Measurements from ENCODE around the gene ETS1. TPM values are rescaled to one million over a fixed set of nuclear protein-coding genes. Genes with fewer than 3 reads are reported as not detected.
A peak's percentile ranks its signal among the peaks of the same experiment; 100 is the strongest.

ETS1 gene
- polyA plus RNA-seq, 2 of the 4 experiments (the other 2 are of a cell fraction): 14.5 to 18.8 TPM

GRCh38 chr11:128531588-128531987 is 55.8 kb downstream of the ETS1 start:
- ATAC-seq: no peak
- TF ChIP-seq ESRRA (IDR thresholded peaks at IDR 0.05; ENCODE audit: borderline replicate concordance, low read length) (no peak), HMGXB4 (CRISPR knock-in tag; IDR thresholded peaks at IDR 0.05; ENCODE audit: borderline replicate concordance) (no peak), MAFK (IDR thresholded peaks at IDR 0.05; ENCODE audit: partially characterized antibody) (peak; percentile 44), CEBPB (IDR thresholded peaks at IDR 0.05) (no peak), ZFP36 (IDR thresholded peaks at IDR 0.05; ENCODE audit: borderline replicate concordance, partially characterized antibody) (no peak)
- TF ChIP-seq, protein P1, sequence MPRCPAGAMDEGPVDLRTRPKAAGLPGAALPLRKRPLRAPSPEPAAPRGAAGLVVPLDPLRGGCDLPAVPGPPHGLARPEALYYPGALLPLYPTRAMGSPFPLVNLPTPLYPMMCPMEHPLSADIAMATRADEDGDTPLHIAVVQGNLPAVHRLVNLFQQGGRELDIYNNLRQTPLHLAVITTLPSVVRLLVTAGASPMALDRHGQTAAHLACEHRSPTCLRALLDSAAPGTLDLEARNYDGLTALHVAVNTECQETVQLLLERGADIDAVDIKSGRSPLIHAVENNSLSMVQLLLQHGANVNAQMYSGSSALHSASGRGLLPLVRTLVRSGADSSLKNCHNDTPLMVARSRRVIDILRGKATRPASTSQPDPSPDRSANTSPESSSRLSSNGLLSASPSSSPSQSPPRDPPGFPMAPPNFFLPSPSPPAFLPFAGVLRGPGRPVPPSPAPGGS (IDR thresholded peaks at IDR 0.05): no peak
- TF ChIP-seq, protein P2, sequence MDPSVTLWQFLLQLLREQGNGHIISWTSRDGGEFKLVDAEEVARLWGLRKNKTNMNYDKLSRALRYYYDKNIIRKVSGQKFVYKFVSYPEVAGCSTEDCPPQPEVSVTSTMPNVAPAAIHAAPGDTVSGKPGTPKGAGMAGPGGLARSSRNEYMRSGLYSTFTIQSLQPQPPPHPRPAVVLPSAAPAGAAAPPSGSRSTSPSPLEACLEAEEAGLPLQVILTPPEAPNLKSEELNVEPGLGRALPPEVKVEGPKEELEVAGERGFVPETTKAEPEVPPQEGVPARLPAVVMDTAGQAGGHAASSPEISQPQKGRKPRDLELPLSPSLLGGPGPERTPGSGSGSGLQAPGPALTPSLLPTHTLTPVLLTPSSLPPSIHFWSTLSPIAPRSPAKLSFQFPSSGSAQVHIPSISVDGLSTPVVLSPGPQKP (IDR thresholded peaks at IDR 0.05; ENCODE audit: low read depth, low read length): no peak
- ChIA-PET CTCF (no interaction called here), POLR2A (no interaction called here)
- WGBS (ENCODE audit: missing lambda C conversion rate): 79% methylated on average over 2 of the region's 2 CpGs
- H3K9me3 ChIP-seq: no peaks in the 10 kb centered on the region
- peaks cover 8% of the 10 kb centered on the region; the same call in 2 of the 3 replicates for H3K4me1 ChIP-seq
- no peak for FAIRE-seq
- no peak overlapping the region for H3K4me3 ChIP-seq
- no peak for DNase-seq (ENCODE audit: low read depth in 1 of 2, low spot score in 1 of 2)
- no peak overlapping the region for H3K4me2 ChIP-seq
- no peak overlapping the region for H3K27ac ChIP-seq

- ChIA-PET CTCF (no interaction called here), POLR2A (interaction anchor here (1.2 kb wide), 1 partner anchor 9 kb away, joined by 3 read pairs; no protein-coding TSS in a partner anchor)
- TF ChIP-seq KDM1A (IDR thresholded peaks at IDR 0.05; ENCODE audit: low read depth): no peak
- no peak for TF ChIP-seq KDM5A (IDR thresholded peaks at IDR 0.05)
- TF ChIP-seq, protein P3, sequence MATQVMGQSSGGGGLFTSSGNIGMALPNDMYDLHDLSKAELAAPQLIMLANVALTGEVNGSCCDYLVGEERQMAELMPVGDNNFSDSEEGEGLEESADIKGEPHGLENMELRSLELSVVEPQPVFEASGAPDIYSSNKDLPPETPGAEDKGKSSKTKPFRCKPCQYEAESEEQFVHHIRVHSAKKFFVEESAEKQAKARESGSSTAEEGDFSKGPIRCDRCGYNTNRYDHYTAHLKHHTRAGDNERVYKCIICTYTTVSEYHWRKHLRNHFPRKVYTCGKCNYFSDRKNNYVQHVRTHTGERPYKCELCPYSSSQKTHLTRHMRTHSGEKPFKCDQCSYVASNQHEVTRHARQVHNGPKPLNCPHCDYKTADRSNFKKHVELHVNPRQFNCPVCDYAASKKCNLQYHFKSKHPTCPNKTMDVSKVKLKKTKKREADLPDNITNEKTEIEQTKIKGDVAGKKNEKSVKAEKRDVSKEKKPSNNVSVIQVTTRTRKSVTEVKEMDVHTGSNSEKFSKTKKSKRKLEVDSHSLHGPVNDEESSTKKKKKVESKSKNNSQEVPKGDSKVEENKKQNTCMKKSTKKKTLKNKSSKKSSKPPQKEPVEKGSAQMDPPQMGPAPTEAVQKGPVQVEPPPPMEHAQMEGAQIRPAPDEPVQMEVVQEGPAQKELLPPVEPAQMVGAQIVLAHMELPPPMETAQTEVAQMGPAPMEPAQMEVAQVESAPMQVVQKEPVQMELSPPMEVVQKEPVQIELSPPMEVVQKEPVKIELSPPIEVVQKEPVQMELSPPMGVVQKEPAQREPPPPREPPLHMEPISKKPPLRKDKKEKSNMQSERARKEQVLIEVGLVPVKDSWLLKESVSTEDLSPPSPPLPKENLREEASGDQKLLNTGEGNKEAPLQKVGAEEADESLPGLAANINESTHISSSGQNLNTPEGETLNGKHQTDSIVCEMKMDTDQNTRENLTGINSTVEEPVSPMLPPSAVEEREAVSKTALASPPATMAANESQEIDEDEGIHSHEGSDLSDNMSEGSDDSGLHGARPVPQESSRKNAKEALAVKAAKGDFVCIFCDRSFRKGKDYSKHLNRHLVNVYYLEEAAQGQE (IDR thresholded peaks at IDR 0.05): no peak
- TF ChIP-seq HDAC2 (IDR thresholded peaks at IDR 0.05): no peak
- no peak for TF ChIP-seq BHLHE40 (IDR thresholded peaks at IDR 0.05; ENCODE audit: low read depth, low read length)
- no peak for TF ChIP-seq EP300 (IDR thresholded peaks at IDR 0.05)
- no peak for TF ChIP-seq MAFK (IDR thresholded peaks at IDR 0.05; ENCODE audit: partially characterized antibody)
- Histone ChIP-seq H3K4me1 (no peaks in the 10 kb centered on the region; the same call in 2 of the 3 replicates), H3K9me3 (no peaks in the 10 kb centered on the region), H3K4me2 (no peak overlapping the region), H3K27ac (no peak overlapping the region), H3K4me3 (no peak overlapping the region)
- ATAC-seq (peak in 1 of 2 experiments; percentile 59; a peak in 1 of 6 replicates), DNase-seq (ENCODE audit: low read depth in 1 of 2, low spot score in 1 of 2) (no peak), FAIRE-seq (no peak)
- 78% methylated on average over 7 of the region's 7 CpGs for WGBS (ENCODE audit: missing lambda C conversion rate)
These were observed 57.0 kb downstream of the ETS1 start for GRCh38 chr11:128530118-128531074.

Data from A549 (cell line).